ENCODE results near the gene DLGAP1.
A peak's percentile ranks its signal among the peaks of the same experiment; 100 is the strongest.

DLGAP1 gene

GRCh38 chr18:4063545-4063944 is 391.6 kb downstream of the DLGAP1 start (continued):
- no peak for TF ChIP-seq ZSCAN30 (tag by site-specific recombination; IDR thresholded peaks at IDR 0.05)
- no peak for TF ChIP-seq ZNF488 (tag by site-specific recombination; IDR thresholded peaks at IDR 0.05)
- no peak for TF ChIP-seq ZNF37A (tag by site-specific recombination; IDR thresholded peaks at IDR 0.05)
- TF ChIP-seq, protein P1, sequence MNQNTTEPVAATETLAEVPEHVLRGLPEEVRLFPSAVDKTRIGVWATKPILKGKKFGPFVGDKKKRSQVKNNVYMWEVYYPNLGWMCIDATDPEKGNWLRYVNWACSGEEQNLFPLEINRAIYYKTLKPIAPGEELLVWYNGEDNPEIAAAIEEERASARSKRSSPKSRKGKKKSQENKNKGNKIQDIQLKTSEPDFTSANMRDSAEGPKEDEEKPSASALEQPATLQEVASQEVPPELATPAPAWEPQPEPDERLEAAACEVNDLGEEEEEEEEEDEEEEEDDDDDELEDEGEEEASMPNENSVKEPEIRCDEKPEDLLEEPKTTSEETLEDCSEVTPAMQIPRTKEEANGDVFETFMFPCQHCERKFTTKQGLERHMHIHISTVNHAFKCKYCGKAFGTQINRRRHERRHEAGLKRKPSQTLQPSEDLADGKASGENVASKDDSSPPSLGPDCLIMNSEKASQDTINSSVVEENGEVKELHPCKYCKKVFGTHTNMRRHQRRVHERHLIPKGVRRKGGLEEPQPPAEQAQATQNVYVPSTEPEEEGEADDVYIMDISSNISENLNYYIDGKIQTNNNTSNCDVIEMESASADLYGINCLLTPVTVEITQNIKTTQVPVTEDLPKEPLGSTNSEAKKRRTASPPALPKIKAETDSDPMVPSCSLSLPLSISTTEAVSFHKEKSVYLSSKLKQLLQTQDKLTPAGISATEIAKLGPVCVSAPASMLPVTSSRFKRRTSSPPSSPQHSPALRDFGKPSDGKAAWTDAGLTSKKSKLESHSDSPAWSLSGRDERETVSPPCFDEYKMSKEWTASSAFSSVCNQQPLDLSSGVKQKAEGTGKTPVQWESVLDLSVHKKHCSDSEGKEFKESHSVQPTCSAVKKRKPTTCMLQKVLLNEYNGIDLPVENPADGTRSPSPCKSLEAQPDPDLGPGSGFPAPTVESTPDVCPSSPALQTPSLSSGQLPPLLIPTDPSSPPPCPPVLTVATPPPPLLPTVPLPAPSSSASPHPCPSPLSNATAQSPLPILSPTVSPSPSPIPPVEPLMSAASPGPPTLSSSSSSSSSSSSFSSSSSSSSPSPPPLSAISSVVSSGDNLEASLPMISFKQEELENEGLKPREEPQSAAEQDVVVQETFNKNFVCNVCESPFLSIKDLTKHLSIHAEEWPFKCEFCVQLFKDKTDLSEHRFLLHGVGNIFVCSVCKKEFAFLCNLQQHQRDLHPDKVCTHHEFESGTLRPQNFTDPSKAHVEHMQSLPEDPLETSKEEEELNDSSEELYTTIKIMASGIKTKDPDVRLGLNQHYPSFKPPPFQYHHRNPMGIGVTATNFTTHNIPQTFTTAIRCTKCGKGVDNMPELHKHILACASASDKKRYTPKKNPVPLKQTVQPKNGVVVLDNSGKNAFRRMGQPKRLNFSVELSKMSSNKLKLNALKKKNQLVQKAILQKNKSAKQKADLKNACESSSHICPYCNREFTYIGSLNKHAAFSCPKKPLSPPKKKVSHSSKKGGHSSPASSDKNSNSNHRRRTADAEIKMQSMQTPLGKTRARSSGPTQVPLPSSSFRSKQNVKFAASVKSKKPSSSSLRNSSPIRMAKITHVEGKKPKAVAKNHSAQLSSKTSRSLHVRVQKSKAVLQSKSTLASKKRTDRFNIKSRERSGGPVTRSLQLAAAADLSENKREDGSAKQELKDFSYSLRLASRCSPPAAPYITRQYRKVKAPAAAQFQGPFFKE (tag by site-specific recombination; IDR thresholded peaks at IDR 0.05; ENCODE audit: borderline replicate concordance) = no peak
- no peak for TF ChIP-seq ZNF571 (tag by site-specific recombination; IDR thresholded peaks at IDR 0.05)

DNA sequence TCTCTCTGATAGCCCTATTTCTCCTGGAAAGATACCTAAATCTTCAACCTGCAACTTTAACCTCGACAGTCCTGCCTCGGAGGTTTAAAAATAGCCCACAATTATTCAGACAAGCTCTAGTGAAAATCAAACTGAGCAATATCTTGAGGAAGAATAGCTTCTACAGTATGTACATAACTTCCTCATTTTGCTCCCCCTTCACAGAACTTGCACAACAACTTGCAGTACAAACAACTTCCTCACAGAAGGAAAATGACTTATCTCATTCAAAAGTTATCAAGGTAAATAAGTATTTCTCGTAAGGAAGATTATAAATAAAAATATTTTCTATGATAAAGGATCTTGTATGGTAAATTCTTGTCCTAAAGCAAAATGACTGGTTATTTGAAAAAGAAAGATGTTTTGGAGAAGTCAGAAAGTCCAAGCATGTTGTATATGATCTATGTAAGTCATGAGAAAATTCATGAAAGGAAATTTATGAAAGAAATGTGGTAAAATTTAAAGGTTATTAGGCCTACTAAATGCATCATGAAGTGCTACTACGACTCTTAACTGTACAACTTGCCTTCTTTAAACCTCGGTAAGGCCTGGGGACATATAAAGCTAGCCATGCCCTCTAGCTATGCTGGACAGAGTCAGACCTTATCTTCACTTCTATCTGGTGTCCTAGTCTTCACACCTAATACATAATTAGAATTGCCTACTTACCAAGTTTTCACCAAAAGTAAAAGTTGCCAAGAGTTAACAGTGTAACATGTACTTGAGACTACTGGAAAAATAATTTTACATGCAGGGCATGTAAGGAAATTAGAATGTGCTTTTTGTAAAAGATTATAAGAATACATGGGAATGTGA is 394.5 kb downstream of the DLGAP1 start:
- Histone ChIP-seq H3K4me3 (ENCODE audit: low read depth, low read length) (no peak overlapping the region), H3K27ac (ENCODE audit: extremely low read depth, low read depth, low read length) (no peak overlapping the region), H3K4me1 (ENCODE audit: control insufficient read depth, insufficient read depth, low read length) (no peaks in the 10 kb centered on the region), H3K36me3 (ENCODE audit: control insufficient read depth in 2 of 2, insufficient read depth in 1 of 2, low read length in 2 of 2) (no peaks in the 10 kb centered on the region), H3K9me3 (ENCODE audit: control insufficient read depth, insufficient read depth, low read depth, low read length) (no peaks in the 10 kb centered on the region)
- CTCF ChIA-PET = interaction anchor here (0.6 to 1.4 kb wide), 2 partner anchors 8 to 295 kb away, joined by 3 to 4 read pairs; no protein-coding TSS in a partner anchor
- TF ChIP-seq, protein P2, sequence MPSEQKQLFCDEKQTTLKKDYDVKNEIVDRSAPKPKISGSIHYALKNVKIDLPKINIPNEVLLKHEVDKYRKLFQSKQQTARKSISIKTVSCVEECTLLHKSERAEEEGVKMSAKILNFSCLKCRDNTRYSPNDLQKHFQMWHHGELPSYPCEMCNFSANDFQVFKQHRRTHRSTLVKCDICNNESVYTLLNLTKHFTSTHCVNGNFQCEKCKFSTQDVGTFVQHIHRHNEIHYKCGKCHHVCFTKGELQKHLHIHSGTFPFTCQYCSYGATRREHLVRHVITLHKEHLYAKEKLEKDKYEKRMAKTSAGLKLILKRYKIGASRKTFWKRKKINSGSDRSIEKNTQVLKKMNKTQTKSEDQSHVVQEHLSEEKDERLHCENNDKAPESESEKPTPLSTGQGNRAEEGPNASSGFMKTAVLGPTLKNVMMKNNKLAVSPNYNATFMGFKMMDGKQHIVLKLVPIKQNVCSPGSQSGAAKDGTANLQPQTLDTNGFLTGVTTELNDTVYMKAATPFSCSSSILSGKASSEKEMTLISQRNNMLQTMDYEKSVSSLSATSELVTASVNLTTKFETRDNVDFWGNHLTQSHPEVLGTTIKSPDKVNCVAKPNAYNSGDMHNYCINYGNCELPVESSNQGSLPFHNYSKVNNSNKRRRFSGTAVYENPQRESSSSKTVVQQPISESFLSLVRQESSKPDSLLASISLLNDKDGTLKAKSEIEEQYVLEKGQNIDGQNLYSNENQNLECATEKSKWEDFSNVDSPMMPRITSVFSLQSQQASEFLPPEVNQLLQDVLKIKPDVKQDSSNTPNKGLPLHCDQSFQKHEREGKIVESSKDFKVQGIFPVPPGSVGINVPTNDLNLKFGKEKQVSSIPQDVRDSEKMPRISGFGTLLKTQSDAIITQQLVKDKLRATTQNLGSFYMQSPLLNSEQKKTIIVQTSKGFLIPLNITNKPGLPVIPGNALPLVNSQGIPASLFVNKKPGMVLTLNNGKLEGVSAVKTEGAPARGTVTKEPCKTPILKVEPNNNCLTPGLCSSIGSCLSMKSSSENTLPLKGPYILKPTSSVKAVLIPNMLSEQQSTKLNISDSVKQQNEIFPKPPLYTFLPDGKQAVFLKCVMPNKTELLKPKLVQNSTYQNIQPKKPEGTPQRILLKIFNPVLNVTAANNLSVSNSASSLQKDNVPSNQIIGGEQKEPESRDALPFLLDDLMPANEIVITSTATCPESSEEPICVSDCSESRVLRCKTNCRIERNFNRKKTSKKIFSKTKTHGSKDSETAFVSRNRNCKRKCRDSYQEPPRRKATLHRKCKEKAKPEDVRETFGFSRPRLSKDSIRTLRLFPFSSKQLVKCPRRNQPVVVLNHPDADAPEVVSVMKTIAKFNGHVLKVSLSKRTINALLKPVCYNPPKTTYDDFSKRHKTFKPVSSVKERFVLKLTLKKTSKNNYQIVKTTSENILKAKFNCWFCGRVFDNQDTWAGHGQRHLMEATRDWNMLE (tag by site-specific recombination; conservative IDR thresholded peaks at IDR 0.05; ENCODE audit: low read depth) = 0 out of 2 replicates have a peak, but pooled peaks have one; percentile 30
- TF ChIP-seq, protein P3, sequence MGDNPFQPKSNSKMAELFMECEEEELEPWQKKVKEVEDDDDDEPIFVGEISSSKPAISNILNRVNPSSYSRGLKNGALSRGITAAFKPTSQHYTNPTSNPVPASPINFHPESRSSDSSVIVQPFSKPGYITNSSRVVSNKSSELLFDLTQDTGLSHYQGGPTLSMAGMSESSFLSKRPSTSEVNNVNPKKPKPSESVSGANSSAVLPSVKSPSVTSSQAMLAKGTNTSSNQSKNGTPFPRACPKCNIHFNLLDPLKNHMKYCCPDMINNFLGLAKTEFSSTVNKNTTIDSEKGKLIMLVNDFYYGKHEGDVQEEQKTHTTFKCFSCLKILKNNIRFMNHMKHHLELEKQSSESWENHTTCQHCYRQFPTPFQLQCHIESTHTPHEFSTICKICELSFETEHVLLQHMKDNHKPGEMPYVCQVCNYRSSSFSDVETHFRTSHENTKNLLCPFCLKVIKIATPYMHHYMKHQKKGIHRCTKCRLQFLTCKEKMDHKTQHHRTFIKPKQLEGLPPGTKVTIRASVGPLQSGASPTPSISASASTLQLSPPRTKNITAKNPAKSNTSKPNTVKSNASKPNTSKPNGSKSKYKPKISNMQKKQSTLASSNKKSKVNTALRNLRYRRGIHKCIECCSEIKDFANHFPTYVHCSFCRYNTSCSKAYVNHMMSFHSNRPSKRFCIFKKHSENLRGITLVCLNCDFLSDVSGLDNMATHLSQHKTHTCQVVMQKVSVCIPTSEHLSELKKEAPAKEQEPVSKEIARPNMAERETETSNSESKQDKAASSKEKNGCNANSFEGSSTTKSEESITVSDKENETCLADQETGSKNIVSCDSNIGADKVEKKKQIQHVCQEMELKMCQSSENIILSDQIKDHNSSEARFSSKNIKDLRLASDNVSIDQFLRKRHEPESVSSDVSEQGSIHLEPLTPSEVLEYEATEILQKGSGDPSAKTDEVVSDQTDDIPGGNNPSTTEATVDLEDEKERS (tag by site-specific recombination; IDR thresholded peaks at IDR 0.05) = 0 out of 2 replicates have a peak, but pooled peaks have one; percentile 19
- TF ChIP-seq TRIM28 (IDR thresholded peaks at IDR 0.05; ENCODE audit: borderline replicate concordance, low read length) (peak; percentile 68; the same call in 1 of the 2 replicates), ZNF626 (tag by site-specific recombination; IDR thresholded peaks at IDR 0.05) (peak; percentile 81; the same call in 1 of the 2 replicates), ZNF416 (tag by site-specific recombination; IDR thresholded peaks at IDR 0.05) (no peak), SETDB1 (IDR thresholded peaks at IDR 0.05; ENCODE audit: insufficient read length, low read length) (peak; percentile 96), WT1 (tag by site-specific recombination; IDR thresholded peaks at IDR 0.05) (no peak), ZNF549 (tag by site-specific recombination; IDR thresholded peaks at IDR 0.05) (peak; percentile 82)
- POLR2A ChIA-PET = no interaction called here
